GM12891 (cell line): ENCODE results near the gene PRG2.
"Not testable (repeated sequence)": the region's sequence is repeated elsewhere in the genome, so short reads cannot be mapped to it uniquely, and the experiment has no call there.

Experiments used
- DNase-seq: peaks from one replicate; pipeline ENCODE4 v3.0.0; 2011; ENCODE audit warnings: low spot score; ENCODE audit not compliant: insufficient read length
- FAIRE-seq: peaks from 2 replicates; lab custom pipeline; 2011; peaks lifted over from hg19 to GRCh38; lab: Jason Lieb, UNC
- PAX5 ChIP-seq: IDR thresholded peaks from 2 replicates; pipeline ENCODE4 v1.6.1; 2011; ENCODE audit warnings: low read length, moderate library complexity, mild to moderate bottlenecking; ENCODE audit not compliant: insufficient read depth, severe bottlenecking
- POLR2A ChIP-seq: IDR thresholded peaks from 2 replicates; pipeline ENCODE4 v1.6.1; 2011; ENCODE audit warnings: low read depth, low read length, control low read depth
- POLR2AphosphoS5 ChIP-seq: IDR thresholded peaks from 2 replicates; pipeline ENCODE4 v1.6.1; 2011; ENCODE audit warnings: low read depth, low read length, control low read depth
- POU2F2 ChIP-seq: IDR thresholded peaks from 2 replicates; pipeline ENCODE4 v1.6.1; 2011; ENCODE audit warnings: low read depth, mild to moderate bottlenecking, control low read depth, low read length, moderate library complexity
- SPI1 ChIP-seq: IDR thresholded peaks from 2 replicates; pipeline ENCODE4 v1.6.1; 2011; ENCODE audit warnings: low read depth, low read length, control low read depth
- TAF1 ChIP-seq: IDR thresholded peaks from 2 replicates; pipeline ENCODE4 v1.6.1; 2011; ENCODE audit warnings: low read depth, low read length, control low read depth

PRG2 gene

GRCh38 chr11:57340039-57340615 is 50.3 kb downstream of the PRG2 start:
- no peak for DNase-seq
- TF ChIP-seq TAF1 (no peak), SPI1 (no peak)
- FAIRE-seq: no peak

- TF ChIP-seq POU2F2: no peak
- no peak for TF ChIP-seq POLR2AphosphoS5
- TF ChIP-seq POLR2A: no peak
- no peak for FAIRE-seq
- DNase-seq: no peak
Measured at GRCh38 chr11:57339328-57339727, 51.1 kb downstream of the PRG2 start.

GRCh38 chr11:57338142-57338541 is 52.3 kb downstream of the PRG2 start, which contains the start of gene P2RX3:
Gene P2RX3, plus strand, starts transcription at chr11:57338352. Its CDS starts 199 bp downstream, at chr11:57338551.
- no peak for FAIRE-seq
- DNase-seq: no peak
- TF ChIP-seq POLR2A (no peak), TAF1 (no peak), PAX5 (no peak), POLR2AphosphoS5 (no peak), SPI1 (no peak), POU2F2 (no peak)

- FAIRE-seq, DNase-seq: not testable (repeated sequence)
Measured at GRCh38 chr11:57336856-57337255, 53.6 kb downstream of the PRG2 start.
